Measurements from ENCODE around the gene ANKIB1.

Gene ANKIB1

GRCh38 chr7:92275327-92275726 is 29.6 kb downstream of the ANKIB1 start:
- no peak for DNase-seq

- DNase-seq, result no peak
These were observed 30.7 kb downstream of the ANKIB1 start for GRCh38 chr7:92276460-92276864.

GRCh38 chr7:92279396-92280031 is 33.7 kb downstream of the ANKIB1 start:
- DNase-seq, result no peak

- no peak for DNase-seq
These were observed 35.3 kb downstream of the ANKIB1 start for GRCh38 chr7:92281031-92281430.

GRCh38 chr7:92282221-92282814 is 36.5 kb downstream of the ANKIB1 start:
- no peak for DNase-seq

GRCh38 chr7:92282930-92283329 is 37.2 kb downstream of the ANKIB1 start:
- no peak for DNase-seq

GRCh38 chr7:92289321-92289720 is 43.5 kb downstream of the ANKIB1 start:
- no peak for DNase-seq

- DNase-seq, result no peak
These were observed 47.2 kb downstream of the ANKIB1 start for GRCh38 chr7:92292981-92293380.

GRCh38 chr7:92293896-92294590 is 48.3 kb downstream of the ANKIB1 start:
- DNase-seq, result no peak

- DNase-seq, result no peak
These were observed 49.6 kb downstream of the ANKIB1 start for GRCh38 chr7:92295391-92295790.

GRCh38 chr7:92296235-92296634 is 50.5 kb downstream of the ANKIB1 start:
- no peak for DNase-seq

GRCh38 chr7:92296880-92297445 is 51.2 kb downstream of the ANKIB1 start:
- DNase-seq, result no peak

GRCh38 chr7:92297736-92298135 is 52.0 kb downstream of the ANKIB1 start:
- no peak for DNase-seq

GRCh38 chr7:92303761-92304160 is 58.0 kb downstream of the ANKIB1 start:
- no peak for DNase-seq

GRCh38 chr7:92304406-92304893 is 58.7 kb downstream of the ANKIB1 start:
- DNase-seq, result no peak

- DNase-seq, result no peak
These were observed 60.4 kb downstream of the ANKIB1 start for GRCh38 chr7:92306153-92306552.

- DNase-seq, result no peak
These were observed 67.3 kb downstream of the ANKIB1 start for GRCh38 chr7:92313055-92313454.

GRCh38 chr7:92319243-92319642 is 73.5 kb downstream of the ANKIB1 start:
- DNase-seq, result no peak

GRCh38 chr7:92325173-92325572 is 79.4 kb downstream of the ANKIB1 start:
- no peak for DNase-seq

- no peak for DNase-seq
These were observed 80.1 kb downstream of the ANKIB1 start for GRCh38 chr7:92325858-92326257.

- DNase-seq, result no peak
These were observed 85.2 kb downstream of the ANKIB1 start for GRCh38 chr7:92330835-92331438.

GRCh38 chr7:92331508-92331907 is 85.7 kb downstream of the ANKIB1 start:
- DNase-seq, result no peak

- no peak for DNase-seq
These were observed 87.0 kb downstream of the ANKIB1 start for GRCh38 chr7:92332782-92333181.

Measured in 8988T (cell line).